GM19043 (cell line): ENCODE results near the gene NLRP9.
A peak's percentile ranks its signal among the peaks of the same experiment; 100 is the strongest.

Source experiments
- ATAC-seq: cut with Tn5 transposase; IDR thresholded peaks from one replicate; pipeline ENCODE4 v1.9.1; 2021; ENCODE audit warnings: low read depth; ENCODE audit not compliant: unreplicated experiment

Gene NLRP9

GRCh38 chr19:55689411-55690108 is 48.6 kb downstream of the NLRP9 start:
- no peak for ATAC-seq

- ATAC-seq, result no peak
Observed at GRCh38 chr19:55688422-55689218, 49.6 kb downstream of the NLRP9 start.

- no peak for ATAC-seq
Observed at GRCh38 chr19:55687281-55688201, 50.7 kb downstream of the NLRP9 start.

- no peak for ATAC-seq
Observed at GRCh38 chr19:55686311-55687050, 51.7 kb downstream of the NLRP9 start.

- ATAC-seq, result no peak
Observed at GRCh38 chr19:55685776-55686175, 52.4 kb downstream of the NLRP9 start.

GRCh38 chr19:55684946-55685681 is 53.1 kb downstream of the NLRP9 start:
- no peak for ATAC-seq

GRCh38 chr19:55683449-55684261 is 54.5 kb downstream of the NLRP9 start:
- ATAC-seq, result no peak

GRCh38 chr19:55681131-55682092 is 56.8 kb downstream of the NLRP9 start:
- no peak for ATAC-seq

- no peak for ATAC-seq
Observed at GRCh38 chr19:55680339-55681130, 57.7 kb downstream of the NLRP9 start.

- ATAC-seq, result no peak
Observed at GRCh38 chr19:55679343-55680257, 58.6 kb downstream of the NLRP9 start.

GRCh38 chr19:55678121-55678671 is 60.0 kb downstream of the NLRP9 start:
- ATAC-seq, result peak; percentile 79

GRCh38 chr19:55677572-55678028 is 60.6 kb downstream of the NLRP9 start:
- ATAC-seq, result no peak

- no peak for ATAC-seq
Observed at GRCh38 chr19:55676889-55677505, 61.2 kb downstream of the NLRP9 start.

GRCh38 chr19:55676383-55676782 is 61.8 kb downstream of the NLRP9 start:
- ATAC-seq, result no peak
